ENCODE data around the gene SYTL3. TPM values are rescaled to one million over a fixed set of nuclear protein-coding genes. Genes with fewer than 3 reads are reported as not detected.
"Not testable (repeated sequence)": the region's sequence is repeated elsewhere in the genome, so short reads cannot be mapped to it uniquely, and the experiment has no call there.

The SYTL3 gene
- total RNA-seq, 1 donor from 2014 or later = 4.1 TPM

- no peak for DNase-seq (ENCODE audit: low spot score)
Measured at GRCh38 chr6:158686791-158687381, 37.0 kb downstream of the SYTL3 start.

- DNase-seq (ENCODE audit: low spot score) = no peak
Measured at GRCh38 chr6:158687506-158687905, 37.7 kb downstream of the SYTL3 start.

- no peak for DNase-seq (ENCODE audit: low spot score)
Measured at GRCh38 chr6:158688860-158689259, 39.0 kb downstream of the SYTL3 start.

GRCh38 chr6:158694913-158695312 is 45.1 kb downstream of the SYTL3 start:
- no peak for DNase-seq (ENCODE audit: low spot score)

- DNase-seq (ENCODE audit: low spot score) = no peak
Measured at GRCh38 chr6:158697811-158698210, 48.0 kb downstream of the SYTL3 start.

- DNase-seq (ENCODE audit: low spot score) = no peak
Measured at GRCh38 chr6:158698931-158699330, 49.1 kb downstream of the SYTL3 start.

- not testable (repeated sequence) for DNase-seq (ENCODE audit: low spot score)
Measured at GRCh38 chr6:158701268-158701667, 51.4 kb downstream of the SYTL3 start.

GRCh38 chr6:158703111-158703836 is 53.4 kb downstream of the SYTL3 start:
- no peak for DNase-seq (ENCODE audit: low spot score)

GRCh38 chr6:158703837-158704822 is 54.3 kb downstream of the SYTL3 start:
- peak; percentile 96 for DNase-seq (ENCODE audit: low spot score)

- no peak for DNase-seq (ENCODE audit: low spot score)
Measured at GRCh38 chr6:158705386-158706126, 55.7 kb downstream of the SYTL3 start.

- no peak for DNase-seq (ENCODE audit: low spot score)
Measured at GRCh38 chr6:158706369-158706982, 56.6 kb downstream of the SYTL3 start.

- no peak for DNase-seq (ENCODE audit: low spot score)
Measured at GRCh38 chr6:158707120-158707820, 57.4 kb downstream of the SYTL3 start.

- DNase-seq (ENCODE audit: low spot score) = no peak
Measured at GRCh38 chr6:158707821-158708195, 58.0 kb downstream of the SYTL3 start.

GRCh38 chr6:158708239-158708638 is 58.4 kb downstream of the SYTL3 start:
- no peak for DNase-seq (ENCODE audit: low spot score)

- DNase-seq (ENCODE audit: low spot score) = no peak
Measured at GRCh38 chr6:158709809-158710208, 60.0 kb downstream of the SYTL3 start.

GRCh38 chr6:158711264-158711663 is 61.4 kb downstream of the SYTL3 start:
- no peak for DNase-seq (ENCODE audit: low spot score)

GRCh38 chr6:158713469-158713868 is 63.6 kb downstream of the SYTL3 start:
- no peak for DNase-seq (ENCODE audit: low spot score)

GRCh38 chr6:158714706-158715105 is 64.9 kb downstream of the SYTL3 start:
- DNase-seq (ENCODE audit: low spot score) = no peak

GRCh38 chr6:158715330-158716311 is 65.8 kb downstream of the SYTL3 start:
- peak; percentile 59 for DNase-seq (ENCODE audit: low spot score)

Measured in mesenteric fat pad (tissue), 1 donor.